Fibroblast of villous mesenchyme (primary cell): Measurements from ENCODE around the gene AIFM2. TPM values are rescaled to one million over a fixed set of nuclear protein-coding genes. Genes with fewer than 3 reads are reported as not detected.
"Not testable (repeated sequence)": the region's sequence is repeated elsewhere in the genome, so short reads cannot be mapped to it uniquely, and the experiment has no call there.

Experiments used
- DNase-seq: peaks from one replicate; pipeline ENCODE4 v3.0.0-alpha.2; 2010; ENCODE audit warnings: low read depth
- H3K4me3 ChIP-seq: 2 replicates; pipeline ENCODE4 v1.5.1; 2011; ENCODE audit warnings: low read depth, mild to moderate bottlenecking, low read length
- CTCF ChIP-seq: IDR thresholded peaks from 2 replicates; pipeline ENCODE4 v1.5.1; 2012; ENCODE audit warnings: low read depth, mild to moderate bottlenecking, low read length; ENCODE audit not compliant: insufficient read depth
- total RNA-seq: library from RNA; depleted of rRNA; stranded (reverse); fragments of >200 nt; gene quantifications from 2 replicates; pipeline ENCODE4 v1.2.3, GENCODE V29; 2012

Gene AIFM2
- total RNA-seq, 1 donor = 7.8 TPM

DNA sequence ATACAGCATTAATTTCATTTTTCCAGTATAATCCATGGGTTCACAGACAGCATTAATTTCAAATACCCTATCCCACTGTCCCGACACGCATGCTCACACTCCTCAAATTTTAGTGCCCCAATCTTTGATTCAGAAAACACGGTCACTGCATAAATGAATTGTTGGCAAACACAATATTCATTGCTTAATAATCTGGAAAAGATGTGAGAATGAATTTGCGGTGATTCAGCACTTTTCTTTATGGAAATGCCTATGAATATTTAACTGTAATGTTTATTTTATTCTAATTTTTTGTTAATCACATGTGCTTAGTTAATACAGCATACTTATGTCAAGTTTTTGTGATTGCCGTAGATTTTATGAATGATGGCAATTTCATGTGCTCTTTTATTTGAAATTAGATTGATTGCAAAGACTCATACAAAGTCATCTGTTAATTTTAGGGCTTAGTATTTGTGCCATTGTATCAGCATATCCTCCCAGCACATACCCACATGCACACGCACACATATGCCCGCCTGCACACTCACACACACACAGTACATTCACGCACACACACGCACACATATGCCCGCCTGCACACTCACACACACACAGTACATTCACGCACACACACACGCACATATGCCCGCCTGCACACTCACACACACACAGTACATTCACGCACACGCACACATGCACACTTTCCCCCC, 44.9 kb downstream of the AIFM2 start:
- no peak overlapping the region for H3K4me3 ChIP-seq
- DNase-seq = no peak
- TF ChIP-seq CTCF = no peak

GRCh38 chr10:70085975-70086613, 46.5 kb downstream of the AIFM2 start:
- TF ChIP-seq CTCF = no peak
- DNase-seq = no peak
- no peak overlapping the region for H3K4me3 ChIP-seq

- TF ChIP-seq CTCF = no peak
- no peak for DNase-seq
- H3K4me3 ChIP-seq = no peak overlapping the region
Observed at GRCh38 chr10:70084189-70084588, 48.4 kb downstream of the AIFM2 start.

GRCh38 chr10:70080789-70081188, 51.8 kb downstream of the AIFM2 start:
- H3K4me3 ChIP-seq, DNase-seq: not testable (repeated sequence)

GRCh38 chr10:70078937-70079336, 53.7 kb downstream of the AIFM2 start:
- no peak overlapping the region for H3K4me3 ChIP-seq
- DNase-seq = no peak
- no peak for TF ChIP-seq CTCF

DNA sequence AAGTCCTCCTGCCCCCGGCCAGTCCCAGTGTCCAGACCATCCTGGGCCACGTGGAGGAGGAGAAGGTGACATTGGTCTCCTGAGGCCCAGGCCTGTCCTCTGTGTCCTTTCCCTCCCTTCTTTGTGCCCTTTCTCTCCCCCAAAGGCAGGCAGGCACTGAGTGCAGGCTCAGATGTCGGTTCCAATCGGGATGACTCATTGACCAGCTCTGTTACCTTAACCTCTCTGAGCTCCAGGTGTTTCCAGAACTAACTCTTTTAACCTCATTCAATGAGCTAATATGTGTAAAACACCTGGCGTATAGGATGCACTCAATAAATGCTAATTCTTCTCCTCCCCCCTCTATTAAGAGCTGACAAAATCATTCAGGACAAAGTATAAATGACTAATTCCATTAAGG, 54.3 kb downstream of the AIFM2 start:
- no peak for TF ChIP-seq CTCF
- H3K4me3 ChIP-seq = no peak overlapping the region
- no peak for DNase-seq

DNA sequence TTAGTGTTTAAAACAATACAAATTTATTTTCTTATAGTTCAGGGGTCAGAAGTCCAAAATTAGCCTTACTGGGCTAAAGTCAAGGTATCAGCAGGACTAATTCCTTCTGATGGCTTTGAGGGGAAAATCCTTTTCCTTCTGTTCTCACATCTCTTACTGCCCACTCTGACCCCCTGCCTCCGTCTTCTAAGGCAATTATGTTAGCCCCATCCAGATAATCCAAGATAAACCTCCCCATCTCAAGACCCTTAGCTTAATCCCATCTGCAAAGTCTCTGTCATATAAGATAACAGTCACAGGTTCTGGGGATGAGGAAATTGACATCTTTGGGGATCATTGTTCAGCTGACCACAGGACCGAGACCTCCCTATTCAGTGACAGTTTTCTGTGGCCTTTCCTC, 57.7 kb downstream of the AIFM2 start:
- DNase-seq = no peak
- H3K4me3 ChIP-seq = no peak overlapping the region
- TF ChIP-seq CTCF = no peak
